DOHH2 (cell line): ENCODE data around the gene FTO.

Source experiments
- H3F3A ChIP-seq: fragments of 200-600 bp; sonication (generic), shearing (Covaris generic); 2 replicates; pipeline ENCODE4 v1.6.0; 2016; ENCODE audit warnings: antibody characterized with exemption, mild to moderate bottlenecking; ENCODE audit not compliant: control insufficient read depth, insufficient read depth
- H3K27ac ChIP-seq: fragments of 200-600 bp; sonication (generic); 2 replicates; pipeline ENCODE4 v1.5.1; 2014; ENCODE audit warnings: low read depth, mild to moderate bottlenecking, low read length, moderate library complexity
- H3K27me3 ChIP-seq: fragments of 200-600 bp; sonication (generic); 2 replicates; pipeline ENCODE4 v1.6.1; 2014; ENCODE audit warnings: mild to moderate bottlenecking, low read length, mixed read lengths; ENCODE audit not compliant: control insufficient read depth
- H3K36me3 ChIP-seq: fragments of 200-600 bp; sonication (generic); 2 replicates; pipeline ENCODE4 v1.6.1; 2014; ENCODE audit warnings: mild to moderate bottlenecking, low read length, moderate library complexity, mixed read lengths; ENCODE audit not compliant: control insufficient read depth
- H3K4me1 ChIP-seq: fragments of 200-600 bp; sonication (generic); 2 replicates; pipeline ENCODE4 v1.6.1; 2014; ENCODE audit warnings: mild to moderate bottlenecking, low read length, mixed read lengths; ENCODE audit not compliant: control insufficient read depth
- H3K4me2 ChIP-seq: fragments of 200-600 bp; sonication (generic); 2 replicates; pipeline ENCODE4 v1.6.0; 2014; ENCODE audit warnings: mild to moderate bottlenecking, low read length, moderate library complexity
- H3K4me3 ChIP-seq: fragments of 200-600 bp; sonication (generic); 2 replicates; pipeline ENCODE4 v1.5.1; 2014; ENCODE audit warnings: mild to moderate bottlenecking, low read length, mixed read lengths
- H3K79me2 ChIP-seq: fragments of 200-600 bp; sonication (generic); 2 replicates; pipeline ENCODE4 v1.6.1; 2014; ENCODE audit warnings: mild to moderate bottlenecking, low read length, mixed read lengths; ENCODE audit not compliant: control insufficient read depth
- H3K9me2 ChIP-seq: fragments of 200-600 bp; sonication (generic); replicated peaks from 2 replicates; pipeline ENCODE4 v1.6.1; 2014; ENCODE audit warnings: mild to moderate bottlenecking, low read length, mixed read lengths; ENCODE audit not compliant: control insufficient read depth
- H3K9me3 ChIP-seq: fragments of 200-600 bp; sonication (generic); 2 replicates; pipeline ENCODE4 v1.6.1; 2014; ENCODE audit warnings: antibody characterized with exemption, low read length, mixed read lengths; ENCODE audit not compliant: control insufficient read depth, insufficient read depth
- H4K20me1 ChIP-seq: fragments of 200-600 bp; sonication (generic); 2 replicates; pipeline ENCODE4 v1.6.0; 2014; ENCODE audit warnings: low read depth, mild to moderate bottlenecking, antibody characterized with exemption, low read length, moderate library complexity; ENCODE audit not compliant: control insufficient read depth, insufficient read depth
- EZH2phosphoT487 ChIP-seq: fragments of 200-600 bp; sonication (generic); IDR thresholded peaks from 2 replicates; pipeline ENCODE4 v1.6.1; 2017; ENCODE audit warnings: borderline replicate concordance, mild to moderate bottlenecking, antibody characterized with exemption, low read length, moderate library complexity, mixed read lengths
- TF ChIP-seq, protein P1 (sequence below): fragments of 200-600 bp; sonication (generic); IDR thresholded peaks from one replicate; pipeline ENCODE4 v1.5.1; 2014; ENCODE audit warnings: antibody characterized with exemption, mild to moderate bottlenecking, low read depth, low read length; ENCODE audit not compliant: poor library complexity, severe bottlenecking

Gene FTO

GRCh38 chr16:53779186-53779585, 75.2 kb downstream of the FTO start:
- no peak overlapping the region for H3K4me2 ChIP-seq
- H3K36me3 ChIP-seq = no peaks in the 10 kb centered on the region
- H3K27me3 ChIP-seq = no peaks in the 10 kb centered on the region
- peaks cover 21% of the 10 kb centered on the region for H3K4me1 ChIP-seq
- H3K27ac ChIP-seq = no peak overlapping the region
- TF ChIP-seq EZH2phosphoT487 = no peak
- TF ChIP-seq, protein P1, sequence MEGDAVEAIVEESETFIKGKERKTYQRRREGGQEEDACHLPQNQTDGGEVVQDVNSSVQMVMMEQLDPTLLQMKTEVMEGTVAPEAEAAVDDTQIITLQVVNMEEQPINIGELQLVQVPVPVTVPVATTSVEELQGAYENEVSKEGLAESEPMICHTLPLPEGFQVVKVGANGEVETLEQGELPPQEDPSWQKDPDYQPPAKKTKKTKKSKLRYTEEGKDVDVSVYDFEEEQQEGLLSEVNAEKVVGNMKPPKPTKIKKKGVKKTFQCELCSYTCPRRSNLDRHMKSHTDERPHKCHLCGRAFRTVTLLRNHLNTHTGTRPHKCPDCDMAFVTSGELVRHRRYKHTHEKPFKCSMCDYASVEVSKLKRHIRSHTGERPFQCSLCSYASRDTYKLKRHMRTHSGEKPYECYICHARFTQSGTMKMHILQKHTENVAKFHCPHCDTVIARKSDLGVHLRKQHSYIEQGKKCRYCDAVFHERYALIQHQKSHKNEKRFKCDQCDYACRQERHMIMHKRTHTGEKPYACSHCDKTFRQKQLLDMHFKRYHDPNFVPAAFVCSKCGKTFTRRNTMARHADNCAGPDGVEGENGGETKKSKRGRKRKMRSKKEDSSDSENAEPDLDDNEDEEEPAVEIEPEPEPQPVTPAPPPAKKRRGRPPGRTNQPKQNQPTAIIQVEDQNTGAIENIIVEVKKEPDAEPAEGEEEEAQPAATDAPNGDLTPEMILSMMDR = no peak
- H3K79me2 ChIP-seq = peaks cover 52% of the 10 kb centered on the region
- H4K20me1 ChIP-seq = no peaks in the 10 kb centered on the region; the same call in 1 of the 2 replicates
- H3K9me2 ChIP-seq = no peaks in the 10 kb centered on the region
- H3F3A ChIP-seq = no peaks in the 10 kb centered on the region
- H3K9me3 ChIP-seq = no peaks in the 10 kb centered on the region
- H3K4me3 ChIP-seq = no peak overlapping the region

DNA sequence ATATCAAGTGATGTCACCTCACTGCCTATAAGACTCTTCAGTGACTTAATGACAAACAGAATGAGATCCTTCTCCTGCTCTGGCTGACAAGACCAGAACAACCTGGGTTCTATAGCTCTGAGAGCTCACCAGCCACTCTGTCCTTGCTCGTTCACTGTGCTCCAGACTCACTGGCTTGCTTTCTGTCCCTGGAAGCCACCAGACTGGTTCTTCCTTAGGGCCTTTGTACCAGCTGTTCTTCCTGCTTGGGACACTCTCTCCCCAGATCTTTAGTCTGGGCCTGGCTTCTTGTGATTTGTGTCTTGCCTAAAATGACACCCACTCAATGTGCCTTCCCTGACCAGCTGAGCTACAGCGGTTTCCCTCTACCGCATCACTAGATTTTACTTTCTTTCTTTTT, 76.1 kb downstream of the FTO start:
- H3K4me1 ChIP-seq = peaks cover 15% of the 10 kb centered on the region
- TF ChIP-seq, protein P1 = no peak
- TF ChIP-seq EZH2phosphoT487 = no peak
- H3K79me2 ChIP-seq = peaks cover 50% of the 10 kb centered on the region
- no peak overlapping the region for H3K27ac ChIP-seq
- no peaks in the 10 kb centered on the region for H3K27me3 ChIP-seq
- no peaks in the 10 kb centered on the region for H3K9me3 ChIP-seq
- no peaks in the 10 kb centered on the region for H3F3A ChIP-seq
- no peaks in the 10 kb centered on the region for H3K9me2 ChIP-seq
- H4K20me1 ChIP-seq = no peaks in the 10 kb centered on the region; the same call in 1 of the 2 replicates
- no peak overlapping the region for H3K4me3 ChIP-seq
- no peaks in the 10 kb centered on the region for H3K36me3 ChIP-seq
- H3K4me2 ChIP-seq = no peak overlapping the region

DNA sequence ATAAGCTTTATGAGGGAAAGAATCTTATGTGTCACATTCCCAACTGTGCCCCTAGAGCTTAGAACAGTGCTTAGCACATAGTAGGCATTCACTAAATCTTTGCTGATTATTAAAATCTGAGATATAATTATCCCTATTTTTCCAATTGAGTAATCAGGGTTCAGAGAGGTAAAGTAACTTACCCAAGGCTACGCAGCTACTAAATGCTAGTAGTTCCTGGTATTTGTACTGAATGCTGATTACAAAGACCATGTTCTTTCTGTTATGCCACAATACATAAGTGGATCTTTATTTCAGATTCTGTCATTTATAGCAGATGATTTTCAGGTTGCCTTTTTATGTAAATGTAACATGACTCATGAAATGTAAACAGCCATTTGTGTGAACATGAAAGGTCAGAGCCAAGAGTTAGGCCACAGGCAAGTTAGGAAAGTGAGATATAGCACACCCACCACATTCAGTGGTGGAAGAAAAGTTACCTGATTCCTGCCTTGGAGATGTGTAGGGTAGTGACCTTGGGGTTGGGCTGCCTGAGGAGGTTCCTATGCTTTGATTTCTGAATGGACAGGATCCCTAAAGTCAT, 77.2 kb downstream of the FTO start:
- H3F3A ChIP-seq = no peaks in the 10 kb centered on the region
- H3K27ac ChIP-seq = no peak overlapping the region
- H3K79me2 ChIP-seq = peaks cover 42% of the 10 kb centered on the region
- H3K9me3 ChIP-seq = no peaks in the 10 kb centered on the region
- no peak overlapping the region for H3K4me2 ChIP-seq
- H3K36me3 ChIP-seq = no peaks in the 10 kb centered on the region
- no peaks in the 10 kb centered on the region for H3K9me2 ChIP-seq
- H3K4me1 ChIP-seq = peaks cover 4% of the 10 kb centered on the region
- TF ChIP-seq, protein P1 = no peak
- TF ChIP-seq EZH2phosphoT487 = no peak
- H3K27me3 ChIP-seq = no peaks in the 10 kb centered on the region
- no peak overlapping the region for H3K4me3 ChIP-seq
- H4K20me1 ChIP-seq = no peaks in the 10 kb centered on the region
